GM18873 (cell line): ENCODE results near the gene EPAS1.

Source experiments
- ATAC-seq: cut with Tn5 transposase; IDR thresholded peaks from one replicate; pipeline ENCODE4 v1.9.1; 2021; ENCODE audit warnings: mild to moderate bottlenecking, moderate library complexity, moderate number of reproducible peaks; ENCODE audit not compliant: unreplicated experiment, low FRiP score

The EPAS1 gene

GRCh38 chr2:46428911-46429436 is 131.8 kb downstream of the EPAS1 start:
- no peak for ATAC-seq

GRCh38 chr2:46430413-46430812 is 133.2 kb downstream of the EPAS1 start:
- no peak for ATAC-seq

GRCh38 chr2:46430992-46431391 is 133.8 kb downstream of the EPAS1 start:
- ATAC-seq: no peak

GRCh38 chr2:46431481-46432235 is 134.5 kb downstream of the EPAS1 start:
- ATAC-seq: no peak

- no peak for ATAC-seq
These were observed 137.7 kb downstream of the EPAS1 start for GRCh38 chr2:46434851-46435273.

GRCh38 chr2:46435353-46435752 is 138.1 kb downstream of the EPAS1 start:
- no peak for ATAC-seq

GRCh38 chr2:46435796-46436360 is 138.7 kb downstream of the EPAS1 start:
- no peak for ATAC-seq
